CD4-positive, alpha-beta memory T cell (primary cell): ENCODE measurements around the gene CRNKL1. TPM values are rescaled to one million over a fixed set of nuclear protein-coding genes. Genes with fewer than 3 reads are reported as not detected.

Source experiments
- CTCF ChIA-PET: fragments of 350-600 bp; sonication (Branson Sonifier 250); formaldehyde crosslinking; loops from one replicate; lab custom pipeline; 2021; ENCODE audit warnings: inconsistent platforms; ENCODE audit not compliant: partially characterized antibody; lab: Charles Lee
- POLR2A ChIA-PET: fragments of 350-600 bp; sonication (Branson Sonifier 250); formaldehyde crosslinking; loops from one replicate; lab custom pipeline; 2021; ENCODE audit not compliant: partially characterized antibody; lab: Charles Lee
- DNase-seq, 5 donors: peaks; one replicate each; pipeline versions ENCODE4 v3.0.0 to v3.0.0-alpha.2; 2020 to 2022; ENCODE audit warnings: mixed read lengths in 1 of 5
- H3K27ac ChIP-seq: one replicate; pipeline ENCODE4 v1.7.0; 2013; ENCODE audit warnings: low read depth, low read length
- H3K27me3 ChIP-seq: 2 replicates; pipeline ENCODE4 v1.7.0; 2013; ENCODE audit warnings: mild to moderate bottlenecking, low read length, moderate library complexity; ENCODE audit not compliant: insufficient read depth
- H3K36me3 ChIP-seq: 2 replicates; pipeline ENCODE4 v1.7.0; 2013; ENCODE audit warnings: mild to moderate bottlenecking, low read length, moderate library complexity; ENCODE audit not compliant: insufficient read depth
- H3K4me1 ChIP-seq: 2 replicates; pipeline ENCODE4 v1.7.0; 2013; ENCODE audit warnings: mild to moderate bottlenecking, low read length, moderate library complexity; ENCODE audit not compliant: insufficient read depth
- H3K4me3 ChIP-seq, 2 donors: one replicate each; pipeline ENCODE4 v1.7.0; 2013; ENCODE audit warnings: low read length in 2 of 2, mild to moderate bottlenecking in 1 of 2
- H3K9me3 ChIP-seq, 2 donors: one replicate each; pipeline ENCODE4 v1.7.0; 2013; ENCODE audit warnings: low read length in 2 of 2, control low read depth in 1 of 2; ENCODE audit not compliant: control insufficient read depth in 1 of 2
- H3K27ac Mint-ChIP-seq, 7 donors: one replicate each; pipeline ENCODE4 v1.8.0; 2020 to 2021; ENCODE audit warnings: mixed read lengths in 7 of 7, mild to moderate bottlenecking in 6 of 7, inconsistent platforms in 3 of 7, moderate library complexity in 3 of 7
- H3K27me3 Mint-ChIP-seq, 2 donors: one replicate each; pipeline ENCODE4 v1.8.0; 2020 to 2021; ENCODE audit warnings: mixed read lengths in 2 of 2
- H3K36me3 Mint-ChIP-seq, 2 donors: one replicate each; pipeline ENCODE4 v1.8.0; 2020 to 2021; ENCODE audit warnings: mixed read lengths in 2 of 2, inconsistent platforms in 1 of 2, mild to moderate bottlenecking in 1 of 2
- H3K4me1 Mint-ChIP-seq, 4 donors: one replicate each; pipeline ENCODE4 v1.8.0; 2020 to 2021; ENCODE audit warnings: mixed read lengths in 4 of 4, mild to moderate bottlenecking in 1 of 4
- H3K4me3 Mint-ChIP-seq, 8 donors: one replicate each; pipeline ENCODE4 v1.8.0; 2020 to 2021; ENCODE audit warnings: mixed read lengths in 8 of 8, mild to moderate bottlenecking in 7 of 8, moderate library complexity in 6 of 8, inconsistent platforms in 3 of 8
- H3K9me3 Mint-ChIP-seq, 8 donors: one replicate each; pipeline ENCODE4 v1.8.0; 2020 to 2021; ENCODE audit warnings: mixed read lengths in 8 of 8, mild to moderate bottlenecking in 5 of 8, inconsistent platforms in 3 of 8, moderate library complexity in 1 of 8
- intact Hi-C: fragments of 100-400 bp; cut with micrococcal nuclease; formaldehyde crosslinking; loops from one replicate; pipeline ENCODE4 v1.15.1; 2023
- polyA plus RNA-seq, 2 donors: library from polyadenylated mRNA; unstranded; fragments of 300-500 nt; fragmentation: Illumina TruSeq; gene quantifications; one replicate each; pipeline ENCODE4 v1.2.3, GENCODE V29; 2021
- total RNA-seq, 2 experiments: library from RNA; stranded (reverse); gene quantifications; one replicate each; pipeline ENCODE4 v1.2.3, GENCODE V29; 2021

Gene CRNKL1
- 10 to 100 TPM; 30.0 to 32.9 TPM for total RNA-seq
- polyA plus RNA-seq: 10 to 100 TPM; 10.4 to 16.1 TPM

DNA sequence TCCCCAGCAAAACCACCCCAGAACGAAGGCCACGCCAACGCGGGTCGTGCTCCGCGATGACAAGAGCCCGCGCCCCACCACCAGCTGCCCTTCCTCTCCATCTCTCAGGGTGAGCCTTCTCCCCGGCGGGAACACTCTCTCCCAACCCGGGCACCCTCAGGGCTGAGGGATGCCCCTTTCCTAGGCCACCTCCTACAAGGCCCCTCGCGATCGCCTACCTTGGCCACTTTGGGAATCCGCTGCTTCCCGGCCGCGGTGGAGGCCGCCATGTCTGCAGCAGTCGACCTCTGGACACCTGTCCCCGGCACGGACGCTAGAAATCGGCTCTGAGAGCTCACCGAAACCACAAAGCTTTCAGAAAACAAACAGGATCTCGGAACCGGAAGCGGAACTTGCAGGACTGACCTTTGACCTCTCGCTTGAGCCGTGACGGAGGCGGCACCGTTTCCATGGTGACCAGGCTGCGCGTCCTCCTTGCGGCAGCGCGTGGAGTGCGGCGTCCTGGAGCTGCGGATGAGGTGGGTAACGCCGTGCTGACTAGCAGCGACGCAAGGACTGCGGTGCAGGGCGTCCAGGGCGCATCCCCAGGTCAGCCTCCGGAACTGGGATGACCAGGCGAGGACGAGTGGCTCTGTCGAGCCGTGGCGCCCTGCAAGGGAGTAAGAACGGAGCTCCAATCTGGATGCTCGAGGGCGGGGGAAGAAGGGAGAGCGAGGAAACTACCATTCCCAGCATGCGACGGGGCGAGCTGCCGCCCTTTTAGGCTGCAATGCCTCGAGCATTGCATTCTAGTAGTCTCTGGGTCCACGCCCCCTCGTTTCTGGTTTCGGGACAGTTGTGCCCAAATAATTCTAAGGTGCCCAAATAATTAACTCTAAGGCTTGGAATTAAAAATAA is at the start of gene CRNKL1, which contains the start of gene CFAP61:
Gene CRNKL1, minus strand, starts transcription at position 393 of the 897 bp plus-strand sequence. Its CDS starts 124 bp downstream, at position 269.
Gene CFAP61, plus strand, starts transcription at position 459 of the 897 bp plus-strand sequence. CDS start 4,122 bp downstream, outside the sequence.
- peaks cover 0 to 4% of the 10 kb centered on the region in 2 donors for H3K27me3 Mint-ChIP-seq

GRCh38 chr20:20100881-20101280 is 48.6 kb upstream of the CRNKL1 start:
- no peak for DNase-seq
- Histone ChIP-seq H3K9me3 (no peaks in the 10 kb centered on the region), H3K36me3 (no peaks in the 10 kb centered on the region), H3K27me3 (no peaks in the 10 kb centered on the region), H3K27ac (no peak overlapping the region), H3K4me1 (no peaks in the 10 kb centered on the region), H3K4me3 (no peak overlapping the region)
- intact Hi-C loops: no loop called here
- H3K36me3 Mint-ChIP-seq: no peaks in the 10 kb centered on the region
- no peaks in the 10 kb centered on the region for H3K9me3 Mint-ChIP-seq
- no peak overlapping the region for H3K27ac Mint-ChIP-seq
- peaks cover 14 to 17% of the 10 kb centered on the region in 2 donors for H3K27me3 Mint-ChIP-seq
- no peak overlapping the region for H3K4me3 Mint-ChIP-seq
- ChIA-PET CTCF (no interaction called here), POLR2A (no interaction called here)
- no peaks in the 10 kb centered on the region for H3K4me1 Mint-ChIP-seq

More for the DNA sequence above, at the start of gene CRNKL1, which contains the start of gene CFAP61:
- Histone ChIP-seq H3K9me3 (no peaks in the 10 kb centered on the region), H3K4me3 (peak within 1 kb of the TSS; percentile 85 to 98), H3K36me3 (peaks cover 28% of the 10 kb centered on the region), H3K27ac (peak within 1 kb of the TSS; percentile 81), H3K4me1 (peaks cover 19% of the 10 kb centered on the region), H3K27me3 (peaks cover 7% of the 10 kb centered on the region)
- ChIA-PET CTCF (interaction anchor here (1.7 to 4.1 kb wide), 3 partner anchors 31 to 36 kb away, joined by 5 to 40 read pairs (median 6); partner anchors contain the start of gene NAA20), POLR2A (interaction anchor here (1.0 to 4.2 kb wide), 17 partner anchors 10 to 1764 kb away, joined by 3 to 84 read pairs (median 4); partner anchors contain the start of genes DZANK1, NAA20, POLR3F and RALGAPA2)
- H3K36me3 Mint-ChIP-seq: peaks cover 27 to 50% of the 10 kb centered on the region in 2 donors
- H3K4me3 Mint-ChIP-seq: peak within 1 kb of the TSS; percentile 93 to 100 (median 99)
- H3K9me3 Mint-ChIP-seq: no peaks in the 10 kb centered on the region
- peak within 1 kb of the TSS; percentile 92 to 100 (median 99) for H3K27ac Mint-ChIP-seq
- DNase-seq: peak; percentile 97 to 99 (median 98)
- peaks cover 16 to 25% (median 21%) of the 10 kb centered on the region in 4 donors for H3K4me1 Mint-ChIP-seq
- intact Hi-C loops: loop anchor here (1.0 to 5.0 kb wide), 4 partner anchors 35 to 1260 kb away; partner anchors contain the start of genes KIZ, NAA20 and XRN2

DNA sequence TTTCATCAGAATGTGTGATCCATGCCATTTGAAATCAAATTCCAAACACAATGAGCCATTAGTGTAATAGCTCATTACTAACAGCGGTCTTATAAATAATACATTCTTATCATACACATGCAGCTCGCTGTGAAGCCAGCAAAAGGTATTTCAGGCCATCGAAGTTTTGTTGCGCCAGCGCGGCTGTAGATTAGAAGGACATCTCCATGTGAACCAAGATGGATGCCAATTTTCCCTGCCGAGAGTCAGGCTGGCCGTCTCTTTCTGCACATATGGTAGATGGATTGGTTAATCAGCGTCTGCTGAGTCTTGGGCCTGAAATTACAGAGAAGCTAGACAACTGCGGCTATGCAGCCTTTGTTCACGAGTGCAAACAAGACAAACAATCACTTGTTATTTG is 44.2 kb upstream of the CRNKL1 start:
- DNase-seq: no peak
- Mint-ChIP-seq H3K27ac (no peak overlapping the region), H3K27me3 (peaks cover 15 to 16% of the 10 kb centered on the region in 2 donors), H3K4me1 (no peaks in the 10 kb centered on the region), H3K9me3 (no peaks in the 10 kb centered on the region), H3K36me3 (no peaks in the 10 kb centered on the region), H3K4me3 (no peak overlapping the region)
- Histone ChIP-seq H3K4me3 (no peak overlapping the region), H3K27ac (no peak overlapping the region), H3K9me3 (no peaks in the 10 kb centered on the region), H3K36me3 (no peaks in the 10 kb centered on the region), H3K4me1 (no peaks in the 10 kb centered on the region), H3K27me3 (no peaks in the 10 kb centered on the region)
- ChIA-PET POLR2A (no interaction called here), CTCF (no interaction called here)
- intact Hi-C loops: no loop called here

DNA sequence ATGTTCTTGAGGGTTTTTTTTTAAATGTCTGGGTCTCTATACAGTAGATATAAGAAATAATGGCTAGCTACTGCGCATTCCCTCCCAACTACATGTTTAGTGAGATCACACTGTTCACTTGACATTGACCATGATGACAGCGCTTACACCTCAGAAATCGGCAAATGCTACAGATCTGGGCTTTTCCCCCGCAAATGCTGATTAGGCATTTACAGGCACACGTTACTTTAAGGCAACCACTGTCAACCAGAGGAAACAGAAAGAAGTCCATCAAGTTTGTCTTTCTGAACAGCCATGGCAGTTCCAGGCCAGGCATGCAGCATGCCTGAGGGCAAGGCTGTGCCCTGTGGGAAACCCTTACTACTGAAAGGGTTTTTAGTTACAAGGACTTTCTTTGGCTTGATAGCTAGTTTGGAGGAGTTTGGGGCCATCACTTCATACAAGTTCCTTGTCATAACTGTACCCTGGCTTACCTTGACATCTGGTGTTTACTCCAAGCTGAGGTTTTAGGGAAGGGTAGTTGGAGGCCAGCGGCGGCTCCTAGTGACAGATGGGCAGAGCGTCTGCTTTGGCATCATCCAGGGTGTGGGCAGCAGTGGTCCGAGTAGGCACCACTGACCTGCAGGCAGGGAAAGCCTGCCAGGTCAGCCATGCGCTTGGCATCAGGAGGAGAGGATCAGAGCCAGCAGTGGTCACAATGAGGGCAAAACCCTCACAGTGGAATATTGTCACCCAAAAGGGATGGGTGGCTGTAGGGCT is 43.0 kb upstream of the CRNKL1 start:
- Mint-ChIP-seq H3K9me3 (no peaks in the 10 kb centered on the region), H3K4me1 (no peaks in the 10 kb centered on the region), H3K4me3 (no peak overlapping the region), H3K36me3 (no peaks in the 10 kb centered on the region), H3K27ac (no peak overlapping the region), H3K27me3 (peaks cover 15 to 16% of the 10 kb centered on the region in 2 donors)
- Histone ChIP-seq H3K27ac (no peak overlapping the region), H3K4me3 (no peak overlapping the region), H3K9me3 (no peaks in the 10 kb centered on the region), H3K27me3 (no peaks in the 10 kb centered on the region), H3K36me3 (no peaks in the 10 kb centered on the region), H3K4me1 (no peaks in the 10 kb centered on the region)
- no peak for DNase-seq
- ChIA-PET POLR2A (no interaction called here), CTCF (no interaction called here)
- intact Hi-C loops: no loop called here

DNA sequence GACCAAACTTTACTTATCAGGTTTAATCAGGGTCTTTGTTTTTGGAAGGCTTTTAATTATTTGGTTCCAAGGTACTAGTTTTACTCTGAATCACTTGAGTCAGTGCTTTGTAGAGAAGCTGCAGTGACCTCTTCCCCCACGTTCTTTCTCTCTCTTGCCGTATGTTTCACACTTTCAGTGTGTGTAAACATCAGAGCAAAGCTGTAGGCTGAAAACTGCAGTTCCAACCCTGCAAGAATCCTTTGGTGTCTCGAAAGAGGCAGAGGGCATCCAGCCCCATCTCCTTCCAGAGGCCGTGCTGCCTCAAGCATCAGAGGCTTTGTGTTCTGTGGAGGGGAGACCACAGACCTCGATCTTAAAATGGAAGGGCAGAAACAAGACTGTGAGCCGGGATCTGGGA is 42.1 kb upstream of the CRNKL1 start:
- no peaks in the 10 kb centered on the region for H3K36me3 ChIP-seq
- peaks cover 15 to 19% of the 10 kb centered on the region in 2 donors for H3K27me3 Mint-ChIP-seq
- ChIA-PET CTCF (no interaction called here), POLR2A (no interaction called here)
- no peaks in the 10 kb centered on the region for H3K4me1 ChIP-seq
- no peaks in the 10 kb centered on the region for H3K9me3 Mint-ChIP-seq
- H3K36me3 Mint-ChIP-seq: no peaks in the 10 kb centered on the region
- H3K27ac Mint-ChIP-seq: no peak overlapping the region
- H3K27me3 ChIP-seq: no peaks in the 10 kb centered on the region
- H3K4me3 Mint-ChIP-seq: no peak overlapping the region
- H3K4me1 Mint-ChIP-seq: no peaks in the 10 kb centered on the region
- H3K27ac ChIP-seq: no peak overlapping the region
- intact Hi-C loops: no loop called here
- no peak overlapping the region for H3K4me3 ChIP-seq
- H3K9me3 ChIP-seq: no peaks in the 10 kb centered on the region
- DNase-seq: no peak

GRCh38 chr20:20092827-20093226 is 40.6 kb upstream of the CRNKL1 start:
- DNase-seq: no peak
- Mint-ChIP-seq H3K4me1 (no peaks in the 10 kb centered on the region), H3K4me3 (no peak overlapping the region), H3K36me3 (no peaks in the 10 kb centered on the region), H3K27me3 (peaks cover 9 to 14% of the 10 kb centered on the region in 2 donors), H3K27ac (no peak overlapping the region), H3K9me3 (no peaks in the 10 kb centered on the region)
- no peak overlapping the region for H3K4me3 ChIP-seq
- no peaks in the 10 kb centered on the region for H3K36me3 ChIP-seq
- no peaks in the 10 kb centered on the region for H3K27me3 ChIP-seq
- no peak overlapping the region for H3K27ac ChIP-seq
- H3K4me1 ChIP-seq: no peaks in the 10 kb centered on the region
- CTCF ChIA-PET: no interaction called here
- intact Hi-C loops: no loop called here
- POLR2A ChIA-PET: no interaction called here
- H3K9me3 ChIP-seq: no peaks in the 10 kb centered on the region

GRCh38 chr20:20089939-20090338 is 37.7 kb upstream of the CRNKL1 start:
- Histone ChIP-seq H3K9me3 (no peaks in the 10 kb centered on the region), H3K36me3 (no peaks in the 10 kb centered on the region), H3K4me1 (no peaks in the 10 kb centered on the region), H3K27me3 (no peaks in the 10 kb centered on the region), H3K27ac (no peak overlapping the region), H3K4me3 (no peak overlapping the region)
- Mint-ChIP-seq H3K27ac (no peak overlapping the region), H3K4me1 (no peaks in the 10 kb centered on the region), H3K27me3 (peaks cover 7 to 14% of the 10 kb centered on the region in 2 donors), H3K9me3 (no peaks in the 10 kb centered on the region), H3K36me3 (no peaks in the 10 kb centered on the region), H3K4me3 (no peak overlapping the region)
- CTCF ChIA-PET: no interaction called here
- intact Hi-C loops: no loop called here
- no peak for DNase-seq
- POLR2A ChIA-PET: no interaction called here
